ENCODE measurements around the gene ZNF143.

DNA sequence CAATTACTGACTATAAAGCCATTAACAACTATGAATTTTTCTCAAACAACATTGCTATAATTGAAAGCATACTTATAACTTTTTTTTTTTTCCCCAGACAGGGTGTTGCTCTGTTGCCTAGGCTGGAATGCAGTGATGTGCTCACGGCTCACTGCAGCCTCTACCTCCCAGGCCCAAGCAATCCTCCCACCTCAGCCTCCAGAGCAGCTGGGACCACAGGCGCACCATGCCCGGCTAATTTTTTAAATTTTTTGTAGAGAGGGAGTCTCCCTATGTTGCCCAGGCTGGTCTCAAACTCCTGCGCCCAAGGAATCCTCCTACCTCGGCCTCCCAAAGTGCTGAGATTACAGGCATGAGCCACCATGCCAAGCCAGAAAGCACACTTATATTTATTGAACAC, 106.6 kb downstream of the ZNF143 start:
- TF ChIP-seq, protein P1, sequence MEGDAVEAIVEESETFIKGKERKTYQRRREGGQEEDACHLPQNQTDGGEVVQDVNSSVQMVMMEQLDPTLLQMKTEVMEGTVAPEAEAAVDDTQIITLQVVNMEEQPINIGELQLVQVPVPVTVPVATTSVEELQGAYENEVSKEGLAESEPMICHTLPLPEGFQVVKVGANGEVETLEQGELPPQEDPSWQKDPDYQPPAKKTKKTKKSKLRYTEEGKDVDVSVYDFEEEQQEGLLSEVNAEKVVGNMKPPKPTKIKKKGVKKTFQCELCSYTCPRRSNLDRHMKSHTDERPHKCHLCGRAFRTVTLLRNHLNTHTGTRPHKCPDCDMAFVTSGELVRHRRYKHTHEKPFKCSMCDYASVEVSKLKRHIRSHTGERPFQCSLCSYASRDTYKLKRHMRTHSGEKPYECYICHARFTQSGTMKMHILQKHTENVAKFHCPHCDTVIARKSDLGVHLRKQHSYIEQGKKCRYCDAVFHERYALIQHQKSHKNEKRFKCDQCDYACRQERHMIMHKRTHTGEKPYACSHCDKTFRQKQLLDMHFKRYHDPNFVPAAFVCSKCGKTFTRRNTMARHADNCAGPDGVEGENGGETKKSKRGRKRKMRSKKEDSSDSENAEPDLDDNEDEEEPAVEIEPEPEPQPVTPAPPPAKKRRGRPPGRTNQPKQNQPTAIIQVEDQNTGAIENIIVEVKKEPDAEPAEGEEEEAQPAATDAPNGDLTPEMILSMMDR (IDR thresholded peaks at IDR 0.05), result no peak
- TF ChIP-seq, protein P2, sequence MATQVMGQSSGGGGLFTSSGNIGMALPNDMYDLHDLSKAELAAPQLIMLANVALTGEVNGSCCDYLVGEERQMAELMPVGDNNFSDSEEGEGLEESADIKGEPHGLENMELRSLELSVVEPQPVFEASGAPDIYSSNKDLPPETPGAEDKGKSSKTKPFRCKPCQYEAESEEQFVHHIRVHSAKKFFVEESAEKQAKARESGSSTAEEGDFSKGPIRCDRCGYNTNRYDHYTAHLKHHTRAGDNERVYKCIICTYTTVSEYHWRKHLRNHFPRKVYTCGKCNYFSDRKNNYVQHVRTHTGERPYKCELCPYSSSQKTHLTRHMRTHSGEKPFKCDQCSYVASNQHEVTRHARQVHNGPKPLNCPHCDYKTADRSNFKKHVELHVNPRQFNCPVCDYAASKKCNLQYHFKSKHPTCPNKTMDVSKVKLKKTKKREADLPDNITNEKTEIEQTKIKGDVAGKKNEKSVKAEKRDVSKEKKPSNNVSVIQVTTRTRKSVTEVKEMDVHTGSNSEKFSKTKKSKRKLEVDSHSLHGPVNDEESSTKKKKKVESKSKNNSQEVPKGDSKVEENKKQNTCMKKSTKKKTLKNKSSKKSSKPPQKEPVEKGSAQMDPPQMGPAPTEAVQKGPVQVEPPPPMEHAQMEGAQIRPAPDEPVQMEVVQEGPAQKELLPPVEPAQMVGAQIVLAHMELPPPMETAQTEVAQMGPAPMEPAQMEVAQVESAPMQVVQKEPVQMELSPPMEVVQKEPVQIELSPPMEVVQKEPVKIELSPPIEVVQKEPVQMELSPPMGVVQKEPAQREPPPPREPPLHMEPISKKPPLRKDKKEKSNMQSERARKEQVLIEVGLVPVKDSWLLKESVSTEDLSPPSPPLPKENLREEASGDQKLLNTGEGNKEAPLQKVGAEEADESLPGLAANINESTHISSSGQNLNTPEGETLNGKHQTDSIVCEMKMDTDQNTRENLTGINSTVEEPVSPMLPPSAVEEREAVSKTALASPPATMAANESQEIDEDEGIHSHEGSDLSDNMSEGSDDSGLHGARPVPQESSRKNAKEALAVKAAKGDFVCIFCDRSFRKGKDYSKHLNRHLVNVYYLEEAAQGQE (IDR thresholded peaks at IDR 0.05; ENCODE audit: insufficient read depth in 1 of 2, low read depth in 2 of 2, low read length in 1 of 2), result no peak
- no peak for TF ChIP-seq SIN3A (IDR thresholded peaks at IDR 0.05; ENCODE audit: borderline replicate concordance, insufficient read depth, low read depth, low read length)

All from Panc1 (cell line).